Nucleus accumbens (tissue), 56 donors: ENCODE measurements around the gene TTC7B.

Source experiments
- DNase-seq, 56 donors: peaks; one replicate each; lab custom pipeline; 2025; lab: John Stamatoyannopoulos, UW

TTC7B gene

GRCh38 chr14:90572441-90573150 lies 243.6 kb downstream of the TTC7B start:
- DNase-seq = no peak

- no peak for DNase-seq
These were observed 244.9 kb downstream of the TTC7B start for GRCh38 chr14:90571149-90571947.

- no peak for DNase-seq
These were observed 245.8 kb downstream of the TTC7B start for GRCh38 chr14:90570461-90570860.

GRCh38 chr14:90569606-90570387 lies 246.4 kb downstream of the TTC7B start:
- DNase-seq = no peak

- DNase-seq = peak in 1 of 56 donors; percentile 16
These were observed 247.0 kb downstream of the TTC7B start for GRCh38 chr14:90569201-90569600.

GRCh38 chr14:90568405-90568804 lies 247.8 kb downstream of the TTC7B start:
- DNase-seq = peak in 42 of 56 donors; percentile 20 to 76 (median 43)

- DNase-seq = peak in 47 of 56 donors; percentile 18 to 76 (median 55)
These were observed 248.2 kb downstream of the TTC7B start for GRCh38 chr14:90567991-90568390.

- peak in 50 of 56 donors; percentile 25 to 91 (median 72) for DNase-seq
These were observed 249.0 kb downstream of the TTC7B start for GRCh38 chr14:90567191-90567590.

GRCh38 chr14:90566481-90566880 lies 249.7 kb downstream of the TTC7B start:
- DNase-seq = no peak

GRCh38 chr14:90564496-90564895 lies 251.7 kb downstream of the TTC7B start:
- no peak for DNase-seq

- DNase-seq = no peak
These were observed 253.6 kb downstream of the TTC7B start for GRCh38 chr14:90562652-90563051.

GRCh38 chr14:90561920-90562319 lies 254.3 kb downstream of the TTC7B start:
- DNase-seq = no peak

GRCh38 chr14:90560991-90561390 lies 255.2 kb downstream of the TTC7B start:
- no peak for DNase-seq

- peak in 1 of 56 donors; percentile 29 for DNase-seq
These were observed 255.7 kb downstream of the TTC7B start for GRCh38 chr14:90560558-90560957.

- no peak for DNase-seq
These were observed 256.3 kb downstream of the TTC7B start for GRCh38 chr14:90559811-90560492.

GRCh38 chr14:90558983-90559590 lies 257.1 kb downstream of the TTC7B start:
- no peak for DNase-seq

- DNase-seq = no peak
These were observed 257.9 kb downstream of the TTC7B start for GRCh38 chr14:90558041-90558982.

GRCh38 chr14:90557516-90557915 lies 258.7 kb downstream of the TTC7B start:
- no peak for DNase-seq
